Activated naive CD4-positive, alpha-beta T cell treated with anti-CD3 and anti-CD28 coated beads, Interleukin-2, amount 50 U/mL, for 24 hours (primary cell): Measurements from ENCODE around the gene HSPBAP1.
A peak's percentile ranks its signal among the peaks of the same experiment; 100 is the strongest.
"Not testable (repeated sequence)": the region's sequence is repeated elsewhere in the genome, so short reads cannot be mapped to it uniquely, and the experiment has no call there.

Source experiments
- H3K27ac Mint-ChIP-seq: one replicate; pipeline ENCODE4 v1.8.0; 2021; ENCODE audit warnings: mild to moderate bottlenecking, mixed read lengths
- H3K27me3 Mint-ChIP-seq: one replicate; pipeline ENCODE4 v1.8.0; 2021; ENCODE audit warnings: mixed read lengths
- H3K36me3 Mint-ChIP-seq: one replicate; pipeline ENCODE4 v1.8.0; 2021; ENCODE audit warnings: mixed read lengths
- H3K4me1 Mint-ChIP-seq: one replicate; pipeline ENCODE4 v1.8.0; 2021; ENCODE audit warnings: mixed read lengths
- H3K4me3 Mint-ChIP-seq: one replicate; pipeline ENCODE4 v1.8.0; 2021; ENCODE audit warnings: mild to moderate bottlenecking, mixed read lengths
- H3K9me3 Mint-ChIP-seq: one replicate; pipeline ENCODE4 v1.8.0; 2021; ENCODE audit warnings: mixed read lengths

HSPBAP1 gene

GRCh38 chr3:122728756-122729514, 64.7 kb downstream of the HSPBAP1 start:
- Mint-ChIP-seq H3K27me3 (no peaks in the 10 kb centered on the region), H3K27ac (no peak overlapping the region), H3K9me3 (peaks cover 9% of the 10 kb centered on the region), H3K4me1 (no peaks in the 10 kb centered on the region), H3K36me3 (peaks cover 31% of the 10 kb centered on the region), H3K4me3 (no peak overlapping the region)

DNA sequence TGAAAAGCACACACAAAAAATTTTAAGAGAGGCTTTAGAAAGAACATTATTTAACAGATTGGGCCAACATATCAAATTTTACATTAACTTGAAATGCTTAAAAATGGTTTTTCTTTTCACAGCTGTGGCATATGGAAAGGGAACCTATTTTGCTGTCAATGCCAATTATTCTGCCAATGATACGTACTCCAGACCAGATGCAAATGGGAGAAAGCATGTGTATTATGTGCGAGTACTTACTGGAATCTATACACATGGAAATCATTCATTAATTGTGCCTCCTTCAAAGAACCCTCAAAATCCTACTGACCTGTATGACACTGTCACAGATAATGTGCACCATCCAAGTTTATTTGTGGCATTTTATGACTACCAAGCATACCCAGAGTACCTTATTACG, 65.4 kb downstream of the HSPBAP1 start:
- Mint-ChIP-seq H3K9me3 (peaks cover 9% of the 10 kb centered on the region), H3K36me3 (peaks cover 30% of the 10 kb centered on the region)

GRCh38 chr3:122727766-122728165, 65.9 kb downstream of the HSPBAP1 start:
- Mint-ChIP-seq H3K36me3 (peaks cover 32% of the 10 kb centered on the region), H3K27me3 (no peaks in the 10 kb centered on the region), H3K4me1 (no peaks in the 10 kb centered on the region), H3K27ac (no peak overlapping the region), H3K4me3 (no peak overlapping the region), H3K9me3 (peaks cover 9% of the 10 kb centered on the region)

More for the DNA sequence above, 65.4 kb downstream of the HSPBAP1 start:
- H3K27me3 Mint-ChIP-seq: no peaks in the 10 kb centered on the region
- no peaks in the 10 kb centered on the region for H3K4me1 Mint-ChIP-seq
- no peak overlapping the region for H3K4me3 Mint-ChIP-seq
- H3K27ac Mint-ChIP-seq: no peak overlapping the region

- no peak overlapping the region for H3K4me3 Mint-ChIP-seq
- H3K27me3 Mint-ChIP-seq: no peaks in the 10 kb centered on the region
- H3K27ac Mint-ChIP-seq: no peak overlapping the region
- H3K36me3 Mint-ChIP-seq: peaks cover 35% of the 10 kb centered on the region
- H3K9me3 Mint-ChIP-seq: peaks cover 9% of the 10 kb centered on the region
- no peaks in the 10 kb centered on the region for H3K4me1 Mint-ChIP-seq
These were observed 66.3 kb downstream of the HSPBAP1 start for GRCh38 chr3:122727294-122727693.

- Mint-ChIP-seq H3K27me3 (no peaks in the 10 kb centered on the region), H3K27ac (no peak overlapping the region), H3K4me1 (no peaks in the 10 kb centered on the region), H3K4me3 (no peak overlapping the region), H3K36me3 (peaks cover 39% of the 10 kb centered on the region), H3K9me3 (peaks cover 9% of the 10 kb centered on the region)
These were observed 68.5 kb downstream of the HSPBAP1 start for GRCh38 chr3:122725106-122725505.

DNA sequence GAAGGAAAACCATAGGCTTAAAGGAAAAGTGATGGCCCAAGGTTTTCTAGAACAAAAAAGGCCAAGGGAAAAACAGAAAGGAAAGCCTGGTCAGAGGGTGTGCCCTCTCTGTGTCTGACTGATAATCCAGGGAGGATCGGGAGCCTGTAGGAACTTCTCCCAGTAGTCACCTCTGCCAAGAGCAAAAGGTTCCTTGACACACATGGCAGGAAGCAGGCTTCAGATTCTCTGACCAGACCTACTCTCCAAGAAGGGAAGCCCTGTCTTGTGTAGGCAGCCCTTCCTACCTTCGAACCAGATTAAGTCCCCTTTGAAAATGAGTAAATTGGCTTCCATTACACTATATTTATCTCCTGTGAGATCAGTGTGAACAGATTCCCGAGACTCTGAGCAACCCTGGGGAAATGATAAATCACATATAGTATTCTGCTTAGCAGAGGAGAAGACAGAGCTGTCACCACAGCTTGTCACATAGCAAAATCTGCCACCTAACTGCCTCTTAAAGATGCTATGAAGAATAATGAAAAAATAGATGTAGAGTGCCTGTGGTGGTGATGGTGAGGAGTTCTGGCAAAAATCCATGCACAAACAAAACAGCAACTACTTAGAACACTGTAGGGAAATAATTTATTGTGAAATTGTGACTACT, 74.2 kb downstream of the HSPBAP1 start:
- no peak overlapping the region for H3K27ac Mint-ChIP-seq
- peaks cover 28% of the 10 kb centered on the region for H3K36me3 Mint-ChIP-seq
- H3K4me1 Mint-ChIP-seq: no peaks in the 10 kb centered on the region
- no peaks in the 10 kb centered on the region for H3K9me3 Mint-ChIP-seq
- no peak overlapping the region for H3K4me3 Mint-ChIP-seq
- H3K27me3 Mint-ChIP-seq: no peaks in the 10 kb centered on the region

DNA sequence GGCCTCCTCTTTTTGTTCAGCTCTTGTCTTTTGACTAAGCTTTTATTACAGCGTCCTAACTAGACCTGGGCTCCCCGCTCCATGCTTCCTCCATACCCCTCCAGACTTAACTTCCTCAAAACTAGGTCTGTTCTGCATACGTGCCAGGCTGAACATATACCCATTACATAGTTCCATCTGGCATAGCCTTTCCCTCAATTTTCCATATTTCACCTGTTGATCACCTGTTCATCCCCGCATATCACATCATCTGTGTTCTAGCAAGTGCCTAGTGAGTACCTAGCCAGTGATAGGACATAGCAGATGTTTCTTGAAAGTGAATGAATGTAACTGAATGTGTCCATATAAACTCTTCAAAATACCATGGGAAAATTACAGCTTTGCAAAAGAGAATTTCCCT, 77.0 kb downstream of the HSPBAP1 start:
- Mint-ChIP-seq H3K9me3 (no peaks in the 10 kb centered on the region), H3K27me3 (no peaks in the 10 kb centered on the region), H3K36me3 (peaks cover 25% of the 10 kb centered on the region), H3K4me3 (no peak overlapping the region), H3K4me1 (peaks cover 4% of the 10 kb centered on the region), H3K27ac (no peak overlapping the region)

GRCh38 chr3:122714273-122714672, 79.4 kb downstream of the HSPBAP1 start:
- Mint-ChIP-seq H3K4me1 (peaks cover 28% of the 10 kb centered on the region), H3K9me3 (no peaks in the 10 kb centered on the region), H3K36me3 (peaks cover 34% of the 10 kb centered on the region), H3K27me3 (no peaks in the 10 kb centered on the region), H3K4me3 (no peak overlapping the region), H3K27ac (no peak overlapping the region)

DNA sequence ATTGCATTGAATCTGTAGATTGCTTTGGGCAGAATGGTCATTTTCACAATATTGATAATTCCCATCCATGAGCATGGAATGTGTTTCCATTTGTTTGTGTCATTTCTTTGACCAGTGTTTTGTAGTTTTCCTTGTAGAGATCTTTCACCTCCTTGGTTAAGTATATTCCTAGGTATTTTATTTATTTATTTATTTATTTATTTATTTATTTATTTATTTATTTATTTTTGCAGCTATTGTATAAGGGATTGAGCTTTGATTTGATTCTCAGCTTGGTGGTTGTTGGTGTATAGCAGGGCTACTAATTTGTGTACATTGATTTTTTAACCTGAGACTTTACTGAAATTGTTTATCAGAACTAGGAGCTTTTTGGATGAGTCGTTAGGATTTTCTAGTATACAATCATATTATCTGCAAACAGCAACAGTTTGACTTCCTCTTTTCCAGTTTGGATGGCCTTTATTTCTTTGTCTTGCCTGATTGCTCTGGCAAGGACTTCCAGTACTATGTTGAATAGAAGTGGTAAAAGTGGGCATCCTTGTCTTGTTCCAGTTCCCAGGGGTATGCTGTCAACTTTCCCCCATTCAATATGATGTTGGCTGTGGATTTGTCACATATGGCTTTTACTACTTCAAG, 82.9 kb downstream of the HSPBAP1 start:
- not testable (repeated sequence) for H3K9me3 Mint-ChIP-seq, H3K4me3 Mint-ChIP-seq, H3K27ac Mint-ChIP-seq, H3K27me3 Mint-ChIP-seq
- peaks cover 38% of the 10 kb centered on the region for H3K36me3 Mint-ChIP-seq
- H3K4me1 Mint-ChIP-seq: peaks cover 39% of the 10 kb centered on the region

DNA sequence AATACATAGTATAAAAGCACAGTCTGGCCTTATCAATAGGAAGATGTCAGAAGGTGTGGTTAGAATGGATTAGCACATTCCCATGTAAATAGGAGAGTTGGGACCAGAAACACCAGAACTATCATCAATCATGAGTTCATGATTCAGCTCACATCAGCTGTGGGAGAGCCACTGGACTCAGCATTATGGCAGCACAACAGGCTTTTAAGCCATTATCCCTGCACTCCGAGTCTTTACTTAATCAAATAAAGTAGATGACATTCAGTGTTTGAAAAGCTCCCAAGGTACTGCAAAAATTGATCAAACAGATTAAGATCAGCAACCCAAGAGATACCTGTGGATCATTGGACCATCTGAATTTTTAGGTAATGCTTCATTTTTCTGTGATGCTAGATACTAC, 88.3 kb downstream of the HSPBAP1 start:
- no peaks in the 10 kb centered on the region for H3K9me3 Mint-ChIP-seq
- no peaks in the 10 kb centered on the region for H3K27me3 Mint-ChIP-seq
- H3K27ac Mint-ChIP-seq: no peak overlapping the region
- no peak overlapping the region for H3K4me3 Mint-ChIP-seq
- H3K36me3 Mint-ChIP-seq: peaks cover 37% of the 10 kb centered on the region
- H3K4me1 Mint-ChIP-seq: peaks cover 32% of the 10 kb centered on the region

DNA sequence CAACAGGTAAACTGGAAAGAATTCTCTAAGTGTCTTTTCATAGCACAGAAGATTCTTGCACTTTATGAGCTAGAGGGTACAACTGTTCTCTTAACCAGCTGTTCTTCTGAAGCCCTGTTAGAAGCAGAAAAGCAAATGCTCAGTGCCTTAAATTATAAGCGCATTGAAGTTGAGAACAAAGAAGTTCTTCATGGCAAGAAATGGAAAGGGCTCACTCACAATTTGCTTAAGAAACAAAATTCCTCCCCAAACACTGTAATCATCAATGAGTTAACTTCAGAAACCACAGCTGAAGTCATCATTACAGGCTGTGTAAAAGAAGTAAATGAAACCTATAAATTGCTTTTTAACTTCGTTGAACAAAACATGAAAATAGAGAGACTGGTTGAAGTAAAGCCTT, 93.4 kb downstream of the HSPBAP1 start:
- Mint-ChIP-seq H3K36me3 (peaks cover 30% of the 10 kb centered on the region), H3K27me3 (no peaks in the 10 kb centered on the region), H3K4me3 (no peak overlapping the region), H3K4me1 (peaks cover 26% of the 10 kb centered on the region), H3K9me3 (no peaks in the 10 kb centered on the region), H3K27ac (no peak overlapping the region)

DNA sequence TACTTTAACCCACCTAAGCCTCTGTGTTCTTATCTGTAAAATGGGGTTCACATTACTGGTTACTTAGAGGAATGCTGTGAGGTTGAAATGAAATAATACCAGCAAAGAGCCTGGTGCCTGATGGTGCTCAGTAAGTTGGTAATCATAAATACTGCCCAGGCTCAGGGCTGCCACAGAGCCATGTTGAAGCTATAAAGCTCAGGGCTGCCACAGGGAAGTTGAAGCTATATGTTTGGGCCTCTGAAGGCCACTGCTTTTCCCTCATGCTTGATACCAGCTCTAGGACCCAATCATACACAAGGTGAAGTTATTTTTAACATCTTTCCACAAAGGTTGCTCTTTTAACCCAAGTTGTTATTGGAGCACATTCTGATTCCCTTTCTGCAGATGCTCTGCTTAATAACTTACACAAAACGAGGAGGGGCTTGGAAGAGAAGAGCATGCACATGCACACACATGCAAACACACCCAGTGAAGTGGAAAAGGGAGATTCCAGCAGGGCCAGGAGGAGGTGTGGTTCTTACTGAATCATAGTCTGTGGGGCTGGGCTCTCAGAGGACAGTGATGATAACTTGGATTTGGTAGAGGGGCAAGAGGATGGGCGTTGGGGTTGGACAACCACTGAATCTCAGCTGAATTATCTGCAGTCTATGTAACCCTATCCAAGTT, 95.5 kb downstream of the HSPBAP1 start:
- H3K27me3 Mint-ChIP-seq: no peaks in the 10 kb centered on the region
- peak overlapping the region; percentile 12 for H3K4me3 Mint-ChIP-seq
- peaks cover 35% of the 10 kb centered on the region for H3K36me3 Mint-ChIP-seq
- peaks cover 28% of the 10 kb centered on the region for H3K4me1 Mint-ChIP-seq
- no peaks in the 10 kb centered on the region for H3K9me3 Mint-ChIP-seq
- peak overlapping the region; percentile 46 for H3K27ac Mint-ChIP-seq

GRCh38 chr3:122695927-122696561, 97.6 kb downstream of the HSPBAP1 start:
- no peak overlapping the region for H3K27ac Mint-ChIP-seq
- peaks cover 23% of the 10 kb centered on the region for H3K4me1 Mint-ChIP-seq
- H3K4me3 Mint-ChIP-seq: no peak overlapping the region
- peaks cover 38% of the 10 kb centered on the region for H3K36me3 Mint-ChIP-seq
- H3K9me3 Mint-ChIP-seq: no peaks in the 10 kb centered on the region
- H3K27me3 Mint-ChIP-seq: no peaks in the 10 kb centered on the region

DNA sequence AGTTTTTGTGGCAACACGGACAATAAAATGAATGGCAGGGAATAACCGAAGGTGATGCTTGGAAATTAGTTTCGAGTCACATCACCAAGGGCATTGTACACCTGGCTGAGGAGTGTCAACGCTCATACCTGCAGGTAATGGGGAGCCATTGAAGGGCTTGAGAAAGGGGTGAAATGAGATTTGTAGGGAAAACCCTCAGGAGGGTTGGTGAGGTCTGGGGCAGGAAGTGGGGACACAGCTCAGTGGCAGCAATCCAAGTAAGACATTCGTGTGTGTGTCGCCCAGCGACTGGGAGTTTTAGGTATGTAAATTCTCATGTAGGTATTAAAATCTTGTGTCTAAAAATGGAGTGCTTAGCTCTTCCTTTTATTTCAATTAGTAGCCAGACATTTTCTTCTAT, 98.7 kb downstream of the HSPBAP1 start:
- H3K36me3 Mint-ChIP-seq: peaks cover 33% of the 10 kb centered on the region
- no peaks in the 10 kb centered on the region for H3K27me3 Mint-ChIP-seq
- no peaks in the 10 kb centered on the region for H3K9me3 Mint-ChIP-seq
- H3K27ac Mint-ChIP-seq: no peak overlapping the region
- peaks cover 23% of the 10 kb centered on the region for H3K4me1 Mint-ChIP-seq
- H3K4me3 Mint-ChIP-seq: no peak overlapping the region

- no peaks in the 10 kb centered on the region for H3K9me3 Mint-ChIP-seq
- no peaks in the 10 kb centered on the region for H3K27me3 Mint-ChIP-seq
- H3K36me3 Mint-ChIP-seq: peaks cover 39% of the 10 kb centered on the region
- H3K27ac Mint-ChIP-seq: no peak overlapping the region
- H3K4me1 Mint-ChIP-seq: peaks cover 17% of the 10 kb centered on the region
- no peak overlapping the region for H3K4me3 Mint-ChIP-seq
These were observed 101.0 kb downstream of the HSPBAP1 start for GRCh38 chr3:122692674-122693073.
